Measurements from ENCODE around the gene UPF3A. TPM values are rescaled to one million over a fixed set of nuclear protein-coding genes. Genes with fewer than 3 reads are reported as not detected.
"Not testable (repeated sequence)": the region's sequence is repeated elsewhere in the genome, so short reads cannot be mapped to it uniquely, and the experiment has no call there.

The UPF3A gene
- total and polyA plus RNA-seq, 7 donors = 15.1 to 33.6 (median 20.0) TPM

- H3K4me3 ChIP-seq = no peak overlapping the region
- H3K27me3 ChIP-seq (ENCODE audit: insufficient read depth in 3 of 3, low read length in 2 of 3) = no peaks in the 10 kb centered on the region
- WGBS, 3 donors = 75 to 83% (median 83%) methylated on average over 5 of the region's 5 CpGs
- H3K4me1 ChIP-seq = no peaks in the 10 kb centered on the region
- ATAC-seq (no peak), DNase-seq (no peak)
- intact Hi-C loops (cut with DNase I) = no loop called here
- H3K27ac ChIP-seq = no peak overlapping the region
- H3K9me3 ChIP-seq = no peaks in the 10 kb centered on the region
- TF ChIP-seq CTCF (IDR thresholded peaks at IDR 0.05) = no peak
- peaks cover 10 to 100% of the 10 kb centered on the region in 2 donors for H3K36me3 ChIP-seq (ENCODE audit: insufficient read depth in 1 of 2, low read depth in 1 of 2)
Measured at GRCh38 chr13:114244637-114245036, 36.8 kb upstream of the UPF3A start.

GRCh38 chr13:114248011-114248410 is 33.4 kb upstream of the UPF3A start:
- Histone ChIP-seq H3K27me3 (ENCODE audit: insufficient read depth in 3 of 3, low read length in 2 of 3) (no peaks in the 10 kb centered on the region), H3K27ac (no peak overlapping the region), H3K4me1 (no peaks in the 10 kb centered on the region), H3K4me3 (no peak overlapping the region), H3K36me3 (ENCODE audit: insufficient read depth in 1 of 2, low read depth in 1 of 2) (peaks cover 7 to 98% of the 10 kb centered on the region in 2 donors), H3K9me3 (no peaks in the 10 kb centered on the region)
- WGBS, 3 donors = 79 to 87% (median 85%) methylated on average over 3 of the region's 3 CpGs
- no peak for DNase-seq
- no peak for ATAC-seq
- TF ChIP-seq CTCF (IDR thresholded peaks at IDR 0.05) = no peak
- intact Hi-C loops (cut with DNase I) = no loop called here

- no peak for ATAC-seq
Measured at GRCh38 chr13:114249077-114249476, 32.3 kb upstream of the UPF3A start.

GRCh38 chr13:114251639-114252440 is 29.6 kb upstream of the UPF3A start:
- intact Hi-C loops (cut with DNase I); H3K9me3 ChIP-seq; ATAC-seq; H3K4me3 ChIP-seq; H3K4me1 ChIP-seq; H3K27ac ChIP-seq; DNase-seq; H3K27me3 ChIP-seq (ENCODE audit: insufficient read depth in 3 of 3, low read length in 2 of 3): not testable (repeated sequence)
- peaks cover 11 to 98% of the 10 kb centered on the region in 2 donors for H3K36me3 ChIP-seq (ENCODE audit: insufficient read depth in 1 of 2, low read depth in 1 of 2)
- WGBS, 3 donors = 70 to 88% (median 86%) methylated on average over 1 of the region's 1 CpG

More at GRCh38 chr13:114249077-114249476, 32.3 kb upstream of the UPF3A start:
- H3K4me3 ChIP-seq = no peak overlapping the region
- no peaks in the 10 kb centered on the region for H3K27me3 ChIP-seq (ENCODE audit: insufficient read depth in 3 of 3, low read length in 2 of 3)
- no peak for TF ChIP-seq CTCF (IDR thresholded peaks at IDR 0.05)
- 94 to 95% (median 95%) methylated on average over 7 of the region's 7 CpGs for WGBS, 3 donors
- intact Hi-C loops (cut with DNase I) = no loop called here
- no peaks in the 10 kb centered on the region for H3K9me3 ChIP-seq
- no peak overlapping the region for H3K27ac ChIP-seq
- peaks cover 7 to 98% of the 10 kb centered on the region in 2 donors for H3K36me3 ChIP-seq (ENCODE audit: insufficient read depth in 1 of 2, low read depth in 1 of 2)
- no peaks in the 10 kb centered on the region for H3K4me1 ChIP-seq
- no peak for DNase-seq

GRCh38 chr13:114256547-114256946 is 24.9 kb upstream of the UPF3A start:
- peaks cover 13 to 98% of the 10 kb centered on the region in 2 donors for H3K36me3 ChIP-seq (ENCODE audit: insufficient read depth in 1 of 2, low read depth in 1 of 2)
- DNase-seq (no peak), ATAC-seq (no peak)
- no peaks in the 10 kb centered on the region for H3K9me3 ChIP-seq
- no peaks in the 10 kb centered on the region for H3K27me3 ChIP-seq (ENCODE audit: insufficient read depth in 3 of 3, low read length in 2 of 3)
- H3K27ac ChIP-seq = no peak overlapping the region
- no peak for TF ChIP-seq CTCF (IDR thresholded peaks at IDR 0.05)
- 81 to 88% (median 85%) methylated on average over 1 of the region's 1 CpG for WGBS, 3 donors
- no peak overlapping the region for H3K4me3 ChIP-seq
- intact Hi-C loops (cut with DNase I) = no loop called here
- no peaks in the 10 kb centered on the region for H3K4me1 ChIP-seq

All from psoas muscle (tissue), 8 donors.